Posterior vena cava (tissue), 2 donors: ENCODE measurements around the gene PLEKHD1. TPM values are rescaled to one million over a fixed set of nuclear protein-coding genes. Genes with fewer than 3 reads are reported as not detected.

ENCODE experiments used
- DNase-seq: peaks from one replicate; pipeline ENCODE4 v3.0.0-alpha.2; 2020; ENCODE audit warnings: low spot score
- intact Hi-C, 2 donors: fragments of 100-400 bp; cut with DNase I; formaldehyde crosslinking; loops; one replicate each; pipeline versions ENCODE4 v1.14.1 to v1.14.2; 2022 to 2023
- total RNA-seq, 2 donors: library from RNA; stranded (reverse); fragmentation: NEBNext Ultra II Directional; extraction: Animal tissue kit (Norgen Biotek cat#: 25700); gene quantifications; one replicate each; pipeline ENCODE4 v1.2.1, GENCODE V29; 2021
- donor health status: DM: yes; HTN: yes; CAD: no.
- donor health status: DM: yes; HTN: yes; CAD: no.

Gene PLEKHD1
- total RNA-seq, 2 donors from 2014 or later, result 0.10 to 0.14 TPM

DNA sequence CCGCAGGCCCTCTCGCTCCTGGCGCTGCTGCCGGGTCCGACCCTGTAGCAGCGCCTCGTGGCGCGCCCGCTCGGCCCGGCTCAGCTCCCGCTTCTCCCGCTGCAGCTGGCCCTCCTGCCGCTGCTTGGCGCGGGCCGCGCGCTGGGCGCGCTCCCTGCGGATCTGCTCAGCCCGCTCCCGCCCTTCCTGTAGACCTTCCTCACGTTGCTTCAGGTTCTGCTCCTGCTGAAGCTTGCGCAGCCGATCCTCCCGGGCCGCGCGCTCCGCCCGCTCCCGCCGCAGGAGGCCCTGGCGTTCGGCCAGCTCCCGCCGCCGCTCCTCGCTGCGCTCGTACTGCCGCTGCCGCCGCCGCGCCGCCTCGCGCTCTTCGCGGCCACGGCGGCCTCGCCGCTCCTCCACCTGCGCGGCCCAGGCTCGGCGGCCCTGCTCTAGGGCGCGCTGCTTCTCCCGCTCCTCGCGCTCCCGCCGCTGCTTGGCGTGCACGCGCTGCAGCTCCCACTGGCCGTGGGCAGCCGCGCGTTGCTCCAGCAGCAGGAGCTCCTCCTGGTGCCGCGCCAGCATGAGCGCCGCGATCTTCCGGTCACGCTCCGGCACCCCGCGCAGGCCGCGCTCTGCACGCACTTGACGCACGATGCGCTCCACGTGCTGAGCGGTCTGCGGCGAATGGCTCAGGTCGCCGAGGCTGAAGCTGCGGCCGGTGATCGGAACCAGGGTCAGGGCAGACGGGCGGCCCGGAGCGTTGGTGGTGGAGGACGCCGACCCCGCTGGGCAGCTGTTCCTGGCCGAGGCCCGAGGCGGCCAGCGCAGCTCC lies 87.7 kb downstream of the PLEKHD1 start:
- intact Hi-C loops, result loop anchor here (5.0 to 10.0 kb wide), 2 partner anchors 35 to 327 kb away; no protein-coding TSS in a partner anchor
- no peak for DNase-seq

- intact Hi-C loops, result loop anchor here (5.0 to 10.0 kb wide), 2 partner anchors 35 to 328 kb away; no protein-coding TSS in a partner anchor
- DNase-seq, result no peak
These were observed 88.3 kb downstream of the PLEKHD1 start for GRCh38 chr14:69572841-69573135.

DNA sequence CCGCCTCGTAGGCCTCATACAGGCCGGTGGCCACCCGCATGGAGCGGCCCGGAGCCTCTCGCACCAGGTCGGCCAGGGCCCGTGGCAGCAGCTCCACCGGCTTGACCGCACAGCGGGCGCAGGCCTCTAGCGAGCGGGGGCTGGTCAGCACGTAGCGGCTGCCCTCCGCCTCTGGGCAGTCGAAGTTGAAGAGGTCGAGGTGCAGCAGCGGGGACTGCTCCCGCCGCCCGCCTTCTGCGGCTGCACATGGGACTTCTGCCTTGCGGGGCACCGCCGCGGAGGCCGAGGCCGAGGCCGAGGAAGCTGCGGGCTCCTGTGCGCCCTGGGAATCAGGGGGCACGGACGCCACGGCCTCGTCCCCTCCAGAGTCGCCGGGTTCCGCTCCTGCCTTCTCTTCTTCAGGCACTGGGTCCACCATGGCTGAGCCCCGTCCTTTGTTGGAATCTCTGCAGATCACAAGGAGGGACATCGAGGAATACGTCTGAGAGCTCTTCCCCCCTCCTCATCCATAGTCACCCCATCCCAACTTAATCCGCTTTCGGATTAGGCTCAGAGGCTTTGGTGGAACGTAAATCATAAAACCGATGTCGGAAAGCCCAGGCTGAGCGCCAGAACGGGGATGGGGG lies 88.8 kb downstream of the PLEKHD1 start:
- no peak for DNase-seq
- intact Hi-C loops, result loop anchor here (5.0 to 10.0 kb wide), 2 partner anchors 36 to 329 kb away; no protein-coding TSS in a partner anchor

DNA sequence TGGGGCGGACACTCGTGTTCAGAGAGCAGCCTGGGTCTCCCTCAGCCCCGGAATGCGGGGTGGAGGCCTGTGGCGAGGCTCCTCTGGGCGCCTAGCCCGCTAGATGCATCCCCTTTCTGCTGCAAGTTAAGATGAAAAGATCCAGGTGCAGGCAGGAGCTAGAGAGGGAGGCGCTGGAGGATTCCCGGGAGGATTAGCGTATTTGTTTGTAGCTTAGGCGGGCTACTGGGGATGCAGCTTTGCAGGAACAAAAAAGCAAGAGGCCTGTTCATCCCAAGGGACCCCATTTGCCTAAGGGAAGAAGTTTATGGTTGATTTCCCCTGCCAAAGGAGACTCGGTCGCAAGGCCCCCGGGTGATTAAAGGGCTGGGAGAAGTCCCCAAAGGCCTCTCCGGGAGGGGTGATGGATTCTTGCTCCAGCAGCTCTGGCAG lies 89.3 kb downstream of the PLEKHD1 start:
- no peak for DNase-seq
- intact Hi-C loops, result loop anchor here (5.0 to 10.0 kb wide), 2 partner anchors 37 to 329 kb away; no protein-coding TSS in a partner anchor

GRCh38 chr14:69574263-69574953 lies 89.9 kb downstream of the PLEKHD1 start, which contains the start of gene CCDC177:
CCDC177 (minus strand) TSS chr14:69574871; CDS start chr14:69573622, 1,249 bp downstream.
- intact Hi-C loops, result loop anchor here (5.0 to 10.0 kb wide), 2 partner anchors 37 to 330 kb away; no protein-coding TSS in a partner anchor
- peak; percentile 85 for DNase-seq

- intact Hi-C loops, result loop anchor here (5.0 to 10.0 kb wide), 2 partner anchors 38 to 330 kb away; no protein-coding TSS in a partner anchor
- no peak for DNase-seq
These were observed 90.4 kb downstream of the PLEKHD1 start for GRCh38 chr14:69574954-69575295.

DNA sequence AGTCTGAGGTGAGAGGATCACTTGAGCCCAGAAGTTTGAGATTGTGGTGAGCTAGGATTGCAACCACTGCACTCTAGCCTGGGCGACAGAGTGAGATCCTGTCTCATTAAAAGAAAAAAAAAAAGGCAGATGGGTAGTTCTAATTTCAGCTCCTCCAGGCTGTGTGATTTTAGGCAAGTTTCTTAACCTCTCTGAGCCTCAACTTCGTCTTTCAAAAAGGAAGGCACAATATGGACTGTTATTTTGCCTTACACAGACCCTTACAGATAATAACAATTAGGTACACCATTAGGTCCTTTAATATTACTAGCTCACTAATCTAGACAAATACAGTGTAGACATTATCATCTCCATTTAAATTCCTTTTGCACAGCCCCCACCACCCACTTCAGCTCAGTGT lies 94.9 kb downstream of the PLEKHD1 start:
- intact Hi-C loops, result loop anchor here in 1 of 2 donors (10.0 kb wide), 1 partner anchor 335 kb away; no protein-coding TSS in a partner anchor
- no peak for DNase-seq

GRCh38 chr14:69580009-69580577 lies 95.6 kb downstream of the PLEKHD1 start:
- no peak for DNase-seq
- intact Hi-C loops, result no loop called here

Other genes starting within 250 kb of the PLEKHD1 start
- gene GALNT16, start 224.6 kb upstream of the PLEKHD1 start, total RNA-seq, result 10 to 100 TPM; 18.2 to 23.4 TPM
- 100 to 1,000 TPM; 126 to 132 TPM for gene ERH, start 86.4 kb upstream of the PLEKHD1 start, total RNA-seq
- gene SLC39A9, start 86.0 kb upstream of the PLEKHD1 start, total RNA-seq, result 10 to 100 TPM; 37.9 to 43.4 TPM
- not detected for gene CCDC177, start 90.1 kb downstream of the PLEKHD1 start, total RNA-seq
- gene SUSD6, start 126.9 kb downstream of the PLEKHD1 start, total RNA-seq, result 10 to 100 TPM; 35.1 to 43.8 TPM